ENCODE results near the gene ZNF664. TPM values are rescaled to one million over a fixed set of nuclear protein-coding genes. Genes with fewer than 3 reads are reported as not detected.

The ZNF664 gene
- total and polyA plus RNA-seq, 2 of the 4 experiments (the other 2 are of a cell fraction), result 29.9 to 32.6 TPM

GRCh38 chr12:123971449-123971769, 1.6 kb upstream of the ZNF664 start:
- Histone ChIP-seq H3K36me3 (ENCODE audit: control insufficient read depth, insufficient read depth, low read length) (peaks cover 3% of the 10 kb centered on the region), H3K18ac (ENCODE audit: low read depth, low read length) (no peak overlapping the region), H4K20me1 (ENCODE audit: insufficient read depth, low read length) (peaks cover 11% of the 10 kb centered on the region; the same call in 1 of the 2 replicates), H2BK5ac (ENCODE audit: low read depth, low read length, poor library complexity, severe bottlenecking) (peak overlapping the region; percentile 22), H3K4me2 (ENCODE audit: low read depth, low read length) (peak overlapping the region; percentile 79), H3K23ac (ENCODE audit: low read depth, low read length) (peak overlapping the region; percentile 94), H4K91ac (ENCODE audit: insufficient read depth, low read depth, low read length) (no peak overlapping the region), H2BK120ac (ENCODE audit: low read depth, low read length) (no peak overlapping the region), H4K5ac (ENCODE audit: low read depth, low read length) (no peak overlapping the region), H4K8ac (ENCODE audit: low read depth in 2 of 2, low read length in 2 of 2) (peak overlapping the region in 1 of 2 experiments; percentile 7; a peak in 1 of 4 replicates), H3K9ac (ENCODE audit: low read depth, low read length) (peak overlapping the region; percentile 61), H3K9me3 (ENCODE audit: control insufficient read depth, insufficient read depth, low read length) (no peaks in the 10 kb centered on the region), H3K4me1 (ENCODE audit: control insufficient read depth, insufficient read depth, low read length) (peaks cover 10% of the 10 kb centered on the region), H2AFZ (replicated peaks; ENCODE audit: low read length, poor library complexity) (peak overlapping the region; percentile 77), H3K79me1 (ENCODE audit: low read depth in 1 of 2, low read length in 2 of 2) (peaks cover 15 to 57% of the 10 kb centered on the region in 2 experiments), H3K9me1 (ENCODE audit: insufficient read depth, low read length) (peaks cover 7% of the 10 kb centered on the region), H3K14ac (replicated peaks; ENCODE audit: low read depth, low read length) (peak overlapping the region; percentile 84), H3K27me3 (ENCODE audit: control insufficient read depth, insufficient read depth, low read length) (no peaks in the 10 kb centered on the region), H2AK9ac (replicated peaks; ENCODE audit: low read depth, low read length, poor library complexity) (peak overlapping the region; percentile 33), H3K56ac (ENCODE audit: extremely low read depth, insufficient read depth, low read length) (no peak overlapping the region; the same call in 1 of the 2 replicates), H3K4ac (ENCODE audit: low read depth, low read length) (peak overlapping the region; percentile 72), H2BK15ac (ENCODE audit: low read depth, low read length) (no peak overlapping the region), H3K4me3 (ENCODE audit: insufficient read depth, low read depth, low read length) (peak overlapping the region; percentile 64), H2AK5ac (ENCODE audit: low read depth, low read length) (no peak overlapping the region), H2BK20ac (ENCODE audit: low read depth, low read length) (no peak overlapping the region), H3K27ac (ENCODE audit: insufficient read depth, low read length) (peak overlapping the region; percentile 51)
- ATAC-seq (ENCODE audit: low read depth), result no peak
- ChIA-PET CTCF (no interaction called here), POLR2A (ENCODE audit: unreplicated experiment) (no interaction called here)
- 36% methylated on average over 7 of the region's 10 CpGs; no CpG with 5 or more reads in 1 of the 2 experiments for WGBS, 2 experiments (ENCODE audit: extremely low coverage in 2 of 2, insufficient read length in 1 of 2)
- dilution Hi-C loops (cut with HindIII; ENCODE audit: low sequenced_read_pairs, unreplicated experiment) (no loop called here), in situ Hi-C loops (cut with MboI; ENCODE audit: low sequenced_read_pairs) (no loop called here), intact Hi-C loops (cut with micrococcal nuclease) (loop anchor here (2.0 to 5.0 kb wide), 2 partner anchors 61 to 67 kb away; no protein-coding TSS in a partner anchor)
- no TSS peak for BruUV-seq (replicated peaks)
- TF ChIP-seq NFE2L2 (IDR thresholded peaks at IDR 0.05; ENCODE audit: low read depth, low read length) (no peak), RCOR1 (IDR thresholded peaks at IDR 0.05; ENCODE audit: insufficient replicate concordance, low read length) (no peak), CHD1 (IDR thresholded peaks at IDR 0.05; ENCODE audit: low read depth, low read length) (no peak), SMC3 (IDR thresholded peaks at IDR 0.05; ENCODE audit: low read depth, low read length) (no peak), RAD21 (IDR thresholded peaks at IDR 0.05; ENCODE audit: low read length) (no peak), FOS (IDR thresholded peaks at IDR 0.05; ENCODE audit: low read depth, low read length) (no peak), POLR2A (IDR thresholded peaks at IDR 0.05; ENCODE audit: low read depth, low read length) (no peak), ELK1 (IDR thresholded peaks at IDR 0.05; ENCODE audit: borderline replicate concordance, low read depth, low read length) (no peak), MXI1 (IDR thresholded peaks at IDR 0.05; ENCODE audit: borderline replicate concordance, low read depth, low read length) (no peak), USF2 (IDR thresholded peaks at IDR 0.05; ENCODE audit: low read depth, low read length) (no peak), BHLHE40 (IDR thresholded peaks at IDR 0.05; ENCODE audit: low read depth, low read length) (no peak), MAZ (IDR thresholded peaks at IDR 0.05; ENCODE audit: borderline replicate concordance, low read depth, low read length) (no peak), CEBPB (IDR thresholded peaks at IDR 0.05; ENCODE audit: low read depth, low read length) (no peak), CTCF (conservative IDR thresholded peaks at IDR 0.05; ENCODE audit: low read depth, low read length) (no peak), MAFK (IDR thresholded peaks at IDR 0.05; ENCODE audit: low read depth, low read length) (no peak), RFX5 (IDR thresholded peaks at IDR 0.05; ENCODE audit: low read depth, low read length) (no peak)
- DNase-seq, result no peak

Data from IMR-90 (cell line).